ENCODE measurements around the gene LRRC40. TPM values are rescaled to one million over a fixed set of nuclear protein-coding genes. Genes with fewer than 3 reads are reported as not detected.
"Not testable (repeated sequence)": the region's sequence is repeated elsewhere in the genome, so short reads cannot be mapped to it uniquely, and the experiment has no call there.

Gene LRRC40
- total RNA-seq, 4 donors from 2014 or later = 11.5 to 15.4 (median 14.6) TPM

GRCh38 chr1:70196333-70196732 lies 9.0 kb downstream of the LRRC40 start:
- Histone ChIP-seq H3K9me3 (no peaks in the 10 kb centered on the region), H3K4me3 (no peak overlapping the region), H3K27me3 (no peaks in the 10 kb centered on the region), H3K36me3 (no peaks in the 10 kb centered on the region), H3K27ac (replicated peaks in 1 of 4) (no peak overlapping the region), H3K4me1 (no peaks in the 10 kb centered on the region)
- no peak for TF ChIP-seq EP300 (IDR thresholded peaks at IDR 0.05)
- TF ChIP-seq POLR2AphosphoS5 (IDR thresholded peaks at IDR 0.05) = no peak
- no peak for TF ChIP-seq POLR2A (IDR thresholded peaks at IDR 0.05; ENCODE audit: low read depth)
- no peak for TF ChIP-seq CTCF (IDR thresholded peaks at IDR 0.05)
- WGBS = 90% methylated on average over 3 of the region's 3 CpGs
- intact Hi-C loops (cut with DNase I) = no loop called here
- no peak for DNase-seq (ENCODE audit: extremely low spot score)

- intact Hi-C loops (cut with DNase I) = no loop called here
- DNase-seq (ENCODE audit: extremely low spot score) = no peak
- no peak for TF ChIP-seq EP300 (IDR thresholded peaks at IDR 0.05)
- TF ChIP-seq CTCF (IDR thresholded peaks at IDR 0.05) = no peak
- no peak for TF ChIP-seq POLR2AphosphoS5 (IDR thresholded peaks at IDR 0.05)
- no peak for TF ChIP-seq POLR2A (IDR thresholded peaks at IDR 0.05; ENCODE audit: low read depth)
- H3K9me3 ChIP-seq = no peaks in the 10 kb centered on the region
- H3K4me3 ChIP-seq = no peak overlapping the region
- no peaks in the 10 kb centered on the region for H3K27me3 ChIP-seq
- no peaks in the 10 kb centered on the region for H3K36me3 ChIP-seq
- no peaks in the 10 kb centered on the region for H3K4me1 ChIP-seq
- WGBS = 93% methylated on average over 4 of the region's 4 CpGs
- H3K27ac ChIP-seq (replicated peaks in 1 of 4) = no peak overlapping the region
These were observed 10.0 kb downstream of the LRRC40 start for GRCh38 chr1:70195342-70195741.

- TF ChIP-seq CTCF (IDR thresholded peaks at IDR 0.05) (no peak), POLR2AphosphoS5 (IDR thresholded peaks at IDR 0.05) (no peak), POLR2A (IDR thresholded peaks at IDR 0.05; ENCODE audit: low read depth) (no peak), EP300 (IDR thresholded peaks at IDR 0.05) (no peak)
- intact Hi-C loops (cut with DNase I) = no loop called here
- Histone ChIP-seq H3K4me1 (no peaks in the 10 kb centered on the region), H3K36me3 (no peaks in the 10 kb centered on the region), H3K4me3 (no peak overlapping the region), H3K9me3 (no peaks in the 10 kb centered on the region), H3K27me3 (no peaks in the 10 kb centered on the region), H3K27ac (replicated peaks in 1 of 4) (no peak overlapping the region)
- DNase-seq (ENCODE audit: extremely low spot score) = no peak
These were observed 10.8 kb downstream of the LRRC40 start for GRCh38 chr1:70194601-70195000.

- H3K4me1 ChIP-seq; intact Hi-C loops (cut with DNase I); H3K27me3 ChIP-seq; H3K36me3 ChIP-seq; DNase-seq (ENCODE audit: extremely low spot score); H3K4me3 ChIP-seq; H3K27ac ChIP-seq (replicated peaks in 1 of 4); H3K9me3 ChIP-seq: not testable (repeated sequence)
These were observed 12.9 kb downstream of the LRRC40 start for GRCh38 chr1:70192446-70192845.

- TF ChIP-seq POLR2AphosphoS5 (IDR thresholded peaks at IDR 0.05) = no peak
- TF ChIP-seq CTCF (IDR thresholded peaks at IDR 0.05) = no peak
- TF ChIP-seq EP300 (IDR thresholded peaks at IDR 0.05) = no peak
- TF ChIP-seq POLR2A (IDR thresholded peaks at IDR 0.05; ENCODE audit: low read depth) = no peak
- Histone ChIP-seq H3K27me3 (no peaks in the 10 kb centered on the region), H3K27ac (replicated peaks in 1 of 4) (no peak overlapping the region), H3K36me3 (no peaks in the 10 kb centered on the region), H3K9me3 (no peaks in the 10 kb centered on the region), H3K4me3 (no peak overlapping the region), H3K4me1 (no peaks in the 10 kb centered on the region)
- no peak for DNase-seq (ENCODE audit: extremely low spot score)
- intact Hi-C loops (cut with DNase I) = no loop called here
These were observed 15.2 kb downstream of the LRRC40 start for GRCh38 chr1:70190180-70190579.

All from esophagus muscularis mucosa (tissue), 4 donors.